H1 (cell line): ENCODE data around the gene DDA1. TPM values are rescaled to one million over a fixed set of nuclear protein-coding genes. Genes with fewer than 3 reads are reported as not detected.
A peak's percentile ranks its signal among the peaks of the same experiment; 100 is the strongest.

Source experiments
- CTCF ChIA-PET: fragments of 300-600 bp; sonication (Branson Sonifier 250); formaldehyde crosslinking; loops from one replicate; lab custom pipeline; 2021; ENCODE audit not compliant: partially characterized antibody; lab: Charles Lee
- POLR2A ChIA-PET: fragments of 300-600 bp; sonication (Branson Sonifier 250); formaldehyde crosslinking; loops from one replicate; lab custom pipeline; 2021; ENCODE audit warnings: inconsistent platforms; ENCODE audit not compliant: partially characterized antibody; lab: Charles Lee
- DNase-seq, 2 experiments: peaks; one replicate each; pipeline versions ENCODE4 v3.0.0 to v3.0.0-alpha.2; 2010 to 2022; ENCODE audit warnings: low spot score in 2 of 2, low read depth in 1 of 2, mixed read lengths in 1 of 2
- FAIRE-seq: peaks from 2 replicates; lab custom pipeline; 2011; peaks lifted over from hg19 to GRCh38; lab: Jason Lieb, UNC
- H2AFZ ChIP-seq: 2 replicates; pipeline ENCODE4 v1.8.1; 2012; ENCODE audit warnings: low read length, inconsistent platforms
- H2AK5ac ChIP-seq: 2 replicates; pipeline ENCODE4 v1.6.1; 2013; ENCODE audit warnings: low read depth, low read length
- H2BK120ac ChIP-seq: replicated peaks from 2 replicates; pipeline ENCODE3; 2013; ENCODE audit warnings: low read depth, low read length, inconsistent platforms
- H2BK12ac ChIP-seq: 2 replicates; pipeline ENCODE4 v1.6.1; 2013; ENCODE audit warnings: low read depth, low read length
- H2BK15ac ChIP-seq: 2 replicates; pipeline ENCODE4 v1.6.1; 2013; ENCODE audit warnings: low read length
- H2BK20ac ChIP-seq: 2 replicates; pipeline ENCODE4 v1.6.1; 2013; ENCODE audit warnings: low read length
- H2BK5ac ChIP-seq: 2 replicates; pipeline ENCODE4 v1.6.1; 2013; ENCODE audit warnings: low read depth, low read length
- H3K14ac ChIP-seq: 2 replicates; pipeline ENCODE4 v1.6.1; 2013; ENCODE audit warnings: inconsistent platforms; ENCODE audit not compliant: insufficient read length
- H3K18ac ChIP-seq: 2 replicates; pipeline ENCODE4 v1.6.1; 2013; ENCODE audit warnings: low read length; ENCODE audit errors: extremely low read depth
- H3K23ac ChIP-seq: 2 replicates; pipeline ENCODE4 v1.6.1; 2013; ENCODE audit warnings: inconsistent platforms; ENCODE audit not compliant: insufficient read length
- H3K23me2 ChIP-seq: 2 replicates; pipeline ENCODE4 v1.6.1; 2013; ENCODE audit warnings: low read depth, low read length
- H3K27ac ChIP-seq: 2 replicates; pipeline ENCODE4 v1.6.1; 2011; ENCODE audit warnings: low read depth, low read length, inconsistent platforms
- H3K27me3 ChIP-seq, 4 experiments: replicated peaks in 1 of 4; 1 replicate in 1 of 4; 2 replicates in 3 of 4; pipeline versions ENCODE4 v1.6.1 to v1.8.1; 2011 to 2013; ENCODE audit warnings: low read length in 3 of 4, mild to moderate bottlenecking in 3 of 4, inconsistent platforms in 2 of 4, mixed read lengths in 2 of 4, moderate library complexity in 1 of 4; ENCODE audit not compliant: control insufficient read depth in 3 of 4, insufficient read depth in 3 of 4; ENCODE audit errors: extremely low read depth in 1 of 4
- H3K36me3 ChIP-seq, 4 experiments: 2 replicates each; pipeline versions ENCODE4 v1.6.1 to v1.8.1; 2011 to 2013; ENCODE audit warnings: mild to moderate bottlenecking in 4 of 4, low read length in 3 of 4, moderate library complexity in 2 of 4, control low read depth in 1 of 4, inconsistent platforms in 1 of 4; ENCODE audit not compliant: insufficient read depth in 4 of 4, control insufficient read depth in 2 of 4
- H3K4ac ChIP-seq: replicated peaks from 2 replicates; pipeline ENCODE3; 2013; ENCODE audit warnings: low read length, low read depth, mixed read lengths, inconsistent platforms; ENCODE audit not compliant: insufficient read length
- H3K4me1 ChIP-seq, 4 experiments: replicated peaks in 1 of 4; 1 replicate in 1 of 4; 2 replicates in 3 of 4; pipeline versions ENCODE4 v1.6.1 to v1.8.1; 2011 to 2013; ENCODE audit warnings: low read length in 3 of 4, inconsistent platforms in 2 of 4, mixed read lengths in 1 of 4; ENCODE audit not compliant: insufficient read depth in 4 of 4, control insufficient read depth in 3 of 4
- H3K4me2 ChIP-seq, 2 experiments: 2 replicates each; pipeline versions ENCODE4 v1.6.1 to v1.8.1; 2011 to 2013; ENCODE audit warnings: low read depth in 2 of 2, low read length in 2 of 2, control low read depth in 1 of 2, inconsistent platforms in 1 of 2, mild to moderate bottlenecking in 1 of 2; ENCODE audit not compliant: insufficient read depth in 1 of 2
- H3K4me3 ChIP-seq, 4 experiments: fragments of 200-600, 300-600 bp in 1 of 4; sonication (generic), shearing (Covaris generic), sonication (Bioruptor Twin) in 1 of 4; 2 replicates each; pipeline versions ENCODE4 v1.5.1 to v1.8.1; 2011 to 2016; ENCODE audit warnings: low read length in 4 of 4, low read depth in 3 of 4, control low read depth in 2 of 4, inconsistent platforms in 2 of 4, mild to moderate bottlenecking in 2 of 4, mixed read lengths in 1 of 4, moderate library complexity in 1 of 4; ENCODE audit not compliant: insufficient read depth in 2 of 4; ENCODE audit errors: extremely low read depth in 1 of 4
- H3K56ac ChIP-seq: replicated peaks from 2 replicates; pipeline ENCODE3; 2013; ENCODE audit warnings: low read depth, mild to moderate bottlenecking, mixed read lengths, low read length, inconsistent platforms; ENCODE audit not compliant: insufficient read length
- H3K79me1 ChIP-seq: 2 replicates; pipeline ENCODE4 v1.6.1; 2013; ENCODE audit warnings: low read depth, low read length, control low read depth
- H3K79me2 ChIP-seq, 2 experiments: 2 replicates each; pipeline versions ENCODE4 v1.6.1 to v1.8.1; 2012 to 2013; ENCODE audit warnings: low read length in 2 of 2, mild to moderate bottlenecking in 2 of 2, inconsistent platforms in 1 of 2; ENCODE audit not compliant: insufficient read depth in 2 of 2, control insufficient read depth in 1 of 2
- H3K9ac ChIP-seq, 4 experiments: replicated peaks in 1 of 4; 1 replicate in 1 of 4; 2 replicates in 3 of 4; pipeline versions ENCODE4 v1.6.1 to v1.8.1; 2011 to 2013; ENCODE audit warnings: low read depth in 3 of 4, low read length in 3 of 4, control low read depth in 2 of 4, mild to moderate bottlenecking in 2 of 4, moderate library complexity in 2 of 4, inconsistent platforms in 1 of 4; ENCODE audit errors: extremely low read depth in 1 of 4
- H3K9me3 ChIP-seq, 2 experiments: 2 replicates each; pipeline versions ENCODE4 v1.6.1 to v1.8.1; 2012 to 2013; ENCODE audit warnings: mild to moderate bottlenecking in 2 of 2, moderate library complexity in 2 of 2, control low read depth in 1 of 2, inconsistent platforms in 1 of 2, low read depth in 1 of 2, low read length in 1 of 2, mixed read lengths in 1 of 2; ENCODE audit not compliant: insufficient read depth in 2 of 2
- H4K20me1 ChIP-seq, 2 experiments: replicated peaks in 1 of 2; 2 replicates each; pipeline versions ENCODE3 to v1.8.1; 2011 to 2013; ENCODE audit warnings: inconsistent platforms in 2 of 2, low read length in 2 of 2, mild to moderate bottlenecking in 1 of 2; ENCODE audit not compliant: insufficient read depth in 2 of 2, control insufficient read depth in 1 of 2
- H4K5ac ChIP-seq: 2 replicates; pipeline ENCODE4 v1.6.1; 2013; ENCODE audit warnings: low read length, low read depth, mixed read lengths, inconsistent platforms; ENCODE audit not compliant: insufficient read length
- H4K8ac ChIP-seq: 2 replicates; pipeline ENCODE4 v1.8.0; 2013; ENCODE audit warnings: mild to moderate bottlenecking, moderate library complexity, low read length, inconsistent platforms; ENCODE audit not compliant: insufficient read depth; ENCODE audit errors: extremely low read depth
- H4K91ac ChIP-seq: replicated peaks from 2 replicates; pipeline ENCODE3; 2013; ENCODE audit warnings: low read length, mixed read lengths, inconsistent platforms; ENCODE audit not compliant: insufficient read length
- POLR2A ChIP-seq, 2 experiments: IDR thresholded peaks; 1 replicate in 1 of 2; 2 replicates in 1 of 2; pipeline ENCODE4 v1.6.1; 2011; ENCODE audit warnings: low read depth in 2 of 2, low read length in 2 of 2, mild to moderate bottlenecking in 2 of 2; ENCODE audit errors: control extremely low read depth in 1 of 2
- POLR2AphosphoS5 ChIP-seq: IDR thresholded peaks from 2 replicates; pipeline ENCODE4 v1.6.1; 2011; ENCODE audit warnings: low read depth, low read length
- SAP30 ChIP-seq: fragments of 300-600 bp; sonication (generic); IDR thresholded peaks from 2 replicates; pipeline ENCODE4 v1.7.1; 2012; ENCODE audit warnings: low read length, moderate library complexity, mild to moderate bottlenecking, inconsistent platforms; ENCODE audit not compliant: insufficient read depth, insufficient replicate concordance
- WGBS, 2 experiments: shearing (Covaris generic) in 1 of 2; methylation state at CpG; one replicate each; pipeline versions ENCODE4 v1.1.6 to v1.1.7; 2013 to 2015; ENCODE audit warnings: low lambda C conversion rate in 2 of 2, mixed read lengths in 2 of 2, inconsistent platforms in 1 of 2, low coverage in 1 of 2, missing lambda C conversion rate in 1 of 2; ENCODE audit not compliant: insufficient replicate concordance in 2 of 2, insufficient coverage in 1 of 2, insufficient read length in 1 of 2; ENCODE audit errors: extremely low coverage in 1 of 2, missing lambda C conversion rate in 1 of 2; 5-methylcytosine and 5-hydroxymethylcytosine counted together
- polyA plus RNA-seq, 7 experiments: library from polyadenylated mRNA; depleted of rRNA in 3 of 7; stranded (reverse) in 5 of 7; unstranded in 2 of 7; fragments of >200 nt in 5 of 7; fragments of 200-250 nt in 2 of 7; gene quantifications; 1 replicate in 5 of 7; 2 replicates in 1 of 7; 4 replicates in 1 of 7; pipeline versions ENCODE4 v1.2.1 to v1.2.3, GENCODE V29; 2011 to 2013; ENCODE audit warnings: missing spikeins in 2 of 7, mixed read lengths in 2 of 7
- total RNA-seq: library from RNA; stranded (reverse); fragmentation: NEBNext Ultra II Directional; extraction: Animal tissue kit (Norgen Biotek cat#: 25700); gene quantifications from 2 replicates; pipeline ENCODE4 v1.2.1, GENCODE V29; 2021

The DDA1 gene
- total and polyA plus RNA-seq, 2 of the 8 experiments (the other 6 are each of a cell fraction or from before 2014, with no cell fraction given), result 29.2 to 34.5 TPM

- FAIRE-seq (no peak), DNase-seq (no peak)
- Histone ChIP-seq H2BK5ac (peak overlapping the region; percentile 79; the same call in 1 of the 2 replicates), H3K23ac (no peak overlapping the region), H3K14ac (no peak overlapping the region), H3K27ac (no peak overlapping the region), H2BK20ac (no peak overlapping the region), H3K4me3 (no peak overlapping the region), H2AFZ (no peak overlapping the region), H3K9me3 (no peaks in the 10 kb centered on the region), H3K9ac (0 out of 7 replicates have a peak overlapping the region, but pooled peaks of 1 of the 4 experiments have one; percentile 21), H2BK12ac (no peak overlapping the region), H3K79me1 (no peaks in the 10 kb centered on the region; the same call in 1 of the 2 replicates), H3K79me2 (no peaks in the 10 kb centered on the region), H3K23me2 (no peaks in the 10 kb centered on the region), H4K8ac (no peak overlapping the region), H3K18ac (no peak overlapping the region), H2AK5ac (no peak overlapping the region; the same call in 1 of the 2 replicates), H4K5ac (no peak overlapping the region), H3K56ac (no peak overlapping the region), H3K36me3 (peaks cover 2 to 38% (median 15%) of the 10 kb centered on the region in 4 experiments; a peak in 5 of 8 replicates), H3K4me1 (peaks cover 0 to 5% (median 2%) of the 10 kb centered on the region in 4 experiments; a peak in 4 of 7 replicates), H2BK120ac (no peak overlapping the region), H3K27me3 (no peaks in the 10 kb centered on the region), H4K91ac (no peak overlapping the region), H4K20me1 (peaks cover 0 to 3% of the 10 kb centered on the region in 2 experiments), H3K4me2 (no peak overlapping the region), H2BK15ac (no peak overlapping the region), H3K4ac (no peak overlapping the region)
- ChIA-PET CTCF (interaction anchor here (0.6 to 1.2 kb wide), 4 partner anchors 9 to 122 kb away, joined by 3 to 4 read pairs (median 4); no protein-coding TSS in a partner anchor), POLR2A (interaction anchor here (0.9 to 17.1 kb wide), 6 partner anchors 8 to 86 kb away, joined by 3 to 329 read pairs (median 4); partner anchors contain the start of genes ABHD8, ANO8, DDA1 and GTPBP3)
- TF ChIP-seq POLR2A (IDR thresholded peaks at IDR 0.05; ENCODE audit: control extremely low read depth in 1 of 2, low read depth in 2 of 2, low read length in 2 of 2) (peak in 1 of 2 experiments; percentile 65; a peak in 1 of 3 replicates), SAP30 (no peak), POLR2AphosphoS5 (peak; percentile 44)
- WGBS, 2 experiments, result 91% methylated on average over 17 of the region's 19 CpGs; no CpG with 5 or more reads in 1 of the 2 experiments
Observed at GRCh38 chr19:17321655-17322489, 12.5 kb downstream of the DDA1 start.
